HG03159 (cell line): Measurements from ENCODE around the gene ADSL.

Experiments used
- ATAC-seq: cut with Tn5 transposase; IDR thresholded peaks from one replicate; pipeline ENCODE4 v1.9.1; 2021; ENCODE audit warnings: mild to moderate bottlenecking, moderate library complexity; ENCODE audit not compliant: unreplicated experiment

Gene ADSL

GRCh38 chr22:40326905-40327735, 19.2 kb upstream of the ADSL start:
- ATAC-seq, result no peak

- ATAC-seq, result no peak
These were observed 17.5 kb upstream of the ADSL start for GRCh38 chr22:40328546-40329456.

DNA sequence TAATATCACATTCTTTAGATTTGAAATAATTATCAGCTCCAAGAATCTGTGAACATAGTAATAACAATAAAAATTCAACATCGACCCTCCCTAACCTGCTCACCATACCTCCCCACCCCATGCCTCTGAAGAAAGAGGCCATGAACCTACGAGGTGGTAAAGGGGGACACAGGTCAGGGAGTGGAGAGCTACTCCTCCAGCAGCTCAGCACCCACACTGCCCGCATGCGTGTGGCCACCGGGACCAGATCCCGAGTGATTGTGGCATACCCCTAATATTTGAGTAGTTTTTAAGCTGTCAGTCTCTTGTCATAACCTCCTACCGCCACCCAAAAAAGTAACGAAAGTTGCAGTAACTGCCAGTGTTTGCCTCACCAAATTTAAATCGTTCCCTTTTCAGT, 16.8 kb upstream of the ADSL start:
- ATAC-seq, result no peak

DNA sequence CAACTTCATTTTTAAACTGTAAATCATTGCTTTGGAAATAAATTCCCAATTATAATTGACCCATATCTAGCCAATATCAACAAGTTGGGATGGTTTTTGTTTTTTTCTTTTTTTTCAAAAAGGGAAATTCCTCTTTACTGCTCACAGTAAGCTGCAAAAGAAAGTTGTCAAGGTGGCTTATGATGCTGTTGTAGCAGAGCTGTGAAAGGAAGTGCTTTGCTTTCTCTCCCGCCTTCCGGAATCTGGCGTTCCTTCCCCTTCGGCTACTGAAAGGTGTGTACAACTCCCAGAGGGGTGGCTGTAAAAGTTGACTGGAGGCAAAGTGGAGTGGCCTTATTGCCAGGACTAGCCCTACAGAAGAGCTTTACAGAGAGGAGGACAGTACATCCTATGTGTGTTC, 16.2 kb upstream of the ADSL start:
- ATAC-seq, result no peak

- ATAC-seq, result no peak
These were observed 15.7 kb upstream of the ADSL start for GRCh38 chr22:40330615-40331014.

DNA sequence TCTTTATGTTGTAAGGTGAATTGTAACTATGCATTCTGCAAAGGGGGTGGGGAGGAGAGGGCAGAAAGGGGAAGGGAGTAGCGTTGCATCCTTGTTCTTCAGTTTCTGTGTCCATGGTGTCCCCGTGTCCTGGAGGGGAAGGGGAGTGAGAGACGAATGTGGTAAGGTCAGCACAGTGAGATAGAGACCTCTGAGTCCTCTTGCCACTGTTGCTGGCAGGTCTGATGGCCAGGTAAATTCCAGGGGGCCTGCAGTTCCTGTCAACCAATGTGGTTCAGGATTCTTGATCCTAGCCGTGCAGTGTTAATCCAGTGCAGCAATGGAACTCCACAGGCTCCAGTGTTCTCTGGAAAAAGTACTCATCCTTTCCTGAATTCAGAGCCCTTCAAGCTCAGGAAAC, 14.6 kb upstream of the ADSL start:
- ATAC-seq, result no peak

DNA sequence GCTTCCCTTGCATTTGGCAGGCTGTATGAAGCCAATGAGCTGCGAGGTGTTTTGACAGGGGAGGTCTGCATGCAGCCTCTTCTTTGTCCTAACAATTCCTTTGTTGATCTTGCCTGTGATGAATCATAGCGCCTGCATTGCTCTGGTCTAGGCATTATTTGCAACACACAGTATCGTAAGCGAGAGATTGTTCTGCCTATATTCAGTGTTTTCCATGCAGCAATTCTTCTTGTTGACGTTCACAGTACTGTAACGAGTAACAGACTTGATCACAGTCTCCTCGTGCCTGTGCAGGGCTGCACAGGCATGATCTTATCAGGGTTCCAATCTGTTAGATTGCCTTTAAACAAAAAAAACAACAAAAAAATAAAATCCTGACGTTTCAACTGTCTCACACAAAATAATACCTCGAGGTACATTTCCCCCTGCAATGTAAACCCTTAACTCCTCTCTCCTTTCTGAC, 13.9 kb upstream of the ADSL start:
- ATAC-seq, result no peak

GRCh38 chr22:40334060-40334459, 12.2 kb upstream of the ADSL start:
- ATAC-seq, result no peak

GRCh38 chr22:40334899-40335298, 11.4 kb upstream of the ADSL start:
- no peak for ATAC-seq

DNA sequence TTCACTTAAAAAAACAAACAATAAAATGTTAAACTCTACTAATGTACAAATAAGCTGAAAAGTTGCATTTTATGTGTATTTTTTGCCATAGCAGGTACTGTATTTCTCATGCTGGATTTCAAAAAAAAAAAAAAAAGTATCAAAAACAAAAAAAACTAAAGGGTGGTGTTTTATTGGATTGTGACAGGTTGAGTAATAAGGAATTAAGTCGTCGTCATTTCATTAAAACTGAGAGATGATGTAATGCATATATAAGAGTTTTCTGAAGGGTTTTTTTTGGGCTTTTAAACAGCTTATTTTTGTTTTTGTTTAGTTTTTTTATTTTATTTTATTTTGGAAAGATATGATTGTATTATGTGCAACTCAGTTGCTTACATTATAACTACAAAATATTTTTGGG, 10.9 kb upstream of the ADSL start:
- no peak for ATAC-seq

- ATAC-seq, result no peak
These were observed 6.3 kb upstream of the ADSL start for GRCh38 chr22:40340044-40340443.

DNA sequence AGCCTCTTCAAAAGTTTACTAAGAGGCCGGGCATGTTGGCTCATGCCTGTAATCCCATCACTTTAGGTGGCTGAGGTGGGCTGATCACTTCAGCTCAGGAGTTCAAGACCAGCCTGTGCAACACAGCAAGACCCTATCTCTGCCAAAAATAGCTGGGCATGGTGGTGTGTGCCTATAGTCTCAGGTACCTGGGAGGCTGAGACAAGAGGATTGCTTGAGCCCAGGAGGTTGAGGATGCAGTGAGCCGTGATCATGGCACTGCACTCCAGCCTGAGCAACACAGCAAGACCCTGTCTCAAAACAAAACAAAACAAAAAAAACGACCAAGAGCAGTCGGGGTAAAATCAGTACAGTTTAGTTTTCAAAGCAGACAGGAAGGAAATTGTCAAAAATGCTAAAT, 4.7 kb upstream of the ADSL start:
- no peak for ATAC-seq

DNA sequence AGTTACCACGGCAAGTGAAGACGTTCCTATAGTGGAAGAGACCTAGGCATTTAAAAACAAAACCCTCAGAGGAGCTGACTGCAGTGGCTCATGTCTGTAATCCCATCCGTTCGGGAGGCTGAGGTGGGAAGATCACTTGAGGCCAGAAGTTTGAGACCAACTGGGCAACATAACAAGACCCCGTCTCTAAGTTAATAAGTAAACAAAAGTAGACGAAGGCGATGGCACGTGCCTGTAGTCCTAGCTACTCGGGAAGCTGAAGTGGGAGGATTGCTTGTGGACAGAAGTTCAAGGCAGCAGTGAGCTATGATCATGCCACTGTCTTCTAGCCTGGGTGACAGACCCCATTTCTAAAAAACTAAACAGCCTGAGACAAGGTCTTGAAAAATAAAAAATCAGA, 3.8 kb upstream of the ADSL start:
- no peak for ATAC-seq

GRCh38 chr22:40345271-40345670, 1.0 kb upstream of the ADSL start:
- no peak for ATAC-seq

DNA sequence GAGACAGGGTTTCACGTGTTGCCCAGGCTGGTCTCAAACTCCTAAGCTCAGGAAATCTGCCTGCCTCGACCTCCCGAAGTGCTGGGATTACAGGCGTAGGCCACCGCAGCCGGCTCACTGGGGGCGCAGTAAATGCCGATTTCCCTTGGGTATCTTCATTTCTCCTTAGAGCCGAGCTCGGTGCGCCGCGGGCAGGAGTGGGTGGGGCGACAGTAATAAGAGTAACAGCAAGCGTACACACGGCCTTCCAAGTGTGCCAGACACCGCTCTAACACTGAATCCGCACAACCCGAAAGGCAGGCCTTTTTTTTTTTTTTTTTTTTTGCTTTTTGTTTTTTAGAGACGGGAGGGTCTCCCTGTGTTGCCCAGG, 500 bp upstream of the ADSL start:
- peak; percentile 17 for ATAC-seq

DNA sequence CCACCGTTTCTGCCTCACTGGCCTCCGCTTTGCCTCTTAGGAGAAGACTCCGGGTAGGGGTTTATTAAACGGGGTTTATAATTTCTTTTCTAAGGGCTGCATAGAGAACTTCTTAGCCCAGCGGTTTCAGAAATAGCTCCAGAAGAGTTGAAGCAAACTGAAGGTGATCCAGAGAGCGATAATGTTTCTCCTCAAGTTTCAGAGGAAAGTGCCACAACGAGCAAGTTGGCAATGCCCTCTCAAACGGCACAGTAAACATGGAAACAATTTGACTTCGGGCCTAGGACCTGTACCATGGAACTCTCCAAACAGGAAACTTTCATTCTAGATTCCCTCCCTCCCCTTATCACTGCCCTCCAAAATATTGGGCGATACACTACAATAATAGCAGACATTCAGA, 1.0 kb downstream of the ADSL start:
- ATAC-seq, result no peak

- ATAC-seq, result no peak
These were observed 1.8 kb downstream of the ADSL start for GRCh38 chr22:40348025-40348658.

DNA sequence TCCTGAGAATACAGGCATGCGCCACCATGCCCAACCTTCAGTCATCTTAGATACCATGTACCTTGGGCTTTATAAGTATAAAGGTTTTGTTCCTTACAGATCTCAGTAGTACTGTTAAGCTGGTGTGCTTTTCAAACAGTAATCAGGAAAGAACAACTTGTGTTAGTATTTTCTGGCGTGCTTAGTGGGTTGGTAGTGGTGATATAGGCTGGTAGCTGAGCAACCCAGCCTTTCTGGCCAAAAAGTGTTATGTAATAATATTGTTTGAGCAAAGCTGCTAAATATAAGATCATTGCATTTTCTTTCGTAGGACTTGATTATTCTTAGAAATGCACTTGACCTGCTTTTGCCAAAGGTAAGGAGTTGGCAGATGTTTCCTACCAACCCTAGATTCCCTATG, 6.5 kb downstream of the ADSL start:
- ATAC-seq, result no peak

DNA sequence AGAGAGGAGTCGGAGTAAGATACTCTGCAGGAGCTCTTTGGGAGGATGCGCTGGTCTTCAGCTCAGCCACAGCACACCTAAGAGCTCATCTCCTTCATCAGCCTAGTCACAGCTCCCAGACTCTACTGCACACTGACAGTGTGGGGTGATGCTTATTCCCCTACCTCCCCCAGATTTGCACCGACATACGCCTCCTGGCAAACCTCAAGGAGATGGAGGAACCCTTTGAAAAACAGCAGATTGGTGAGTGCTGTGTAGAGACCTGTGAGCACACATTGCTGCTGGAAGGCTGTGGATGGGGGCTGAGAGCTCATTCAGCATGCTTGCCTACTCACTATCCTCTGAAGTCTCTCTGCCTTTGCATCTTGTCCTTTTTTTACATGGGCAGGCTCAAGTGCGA, 14.8 kb downstream of the ADSL start:
- ATAC-seq, result no peak

DNA sequence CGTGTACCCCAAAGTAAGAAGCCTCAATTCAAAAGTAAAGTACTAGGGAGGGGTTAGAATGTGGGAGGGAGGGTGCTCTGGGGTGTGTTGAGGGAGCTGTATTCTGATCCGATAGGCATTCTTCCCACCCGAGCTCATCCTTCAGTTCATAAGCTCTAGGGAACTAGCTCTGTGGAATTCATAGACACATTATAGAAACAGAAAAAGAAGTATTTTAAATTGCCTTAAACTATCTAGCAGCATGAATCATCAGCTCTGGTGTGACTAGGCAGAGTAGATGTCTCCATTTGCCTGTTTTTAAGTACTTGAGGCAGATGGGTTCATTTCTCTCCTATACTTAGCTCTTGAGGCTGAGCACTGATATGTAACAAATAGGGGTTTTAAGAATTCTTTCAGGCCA, 16.8 kb downstream of the ADSL start:
- no peak for ATAC-seq

- ATAC-seq, result no peak
These were observed 18.1 kb downstream of the ADSL start for GRCh38 chr22:40364431-40364830.

GRCh38 chr22:40366068-40366467, 19.8 kb downstream of the ADSL start:
- no peak for ATAC-seq
